ENCODE data around the gene ATP13A4.

ATP13A4 gene

DNA sequence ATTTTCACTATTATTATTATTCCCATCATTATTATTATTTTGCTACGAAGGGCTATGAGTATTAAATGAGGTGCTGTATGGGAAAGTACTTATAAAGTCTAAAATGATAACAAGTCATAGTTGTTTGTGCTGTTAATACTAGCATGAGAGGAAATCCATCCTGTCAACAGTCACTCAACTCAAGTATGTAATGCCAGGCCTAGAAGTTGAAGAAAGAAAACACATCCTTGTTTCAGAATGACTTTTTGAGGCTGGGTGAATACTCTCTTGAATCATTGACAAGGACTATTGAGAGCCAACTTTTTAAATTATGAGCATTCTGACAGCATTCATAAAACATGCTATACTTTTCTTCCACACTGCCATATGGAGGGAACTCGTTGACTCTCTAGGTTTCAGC is 115.3 kb downstream of the ATP13A4 start:
- no peaks in the 10 kb centered on the region for H3K9me3 ChIP-seq (ENCODE audit: control insufficient read depth in 1 of 2, low read length in 2 of 2)
- no peak overlapping the region for H3K4me3 ChIP-seq (ENCODE audit: low read depth in 1 of 2, low read length in 2 of 2)
- no peaks in the 10 kb centered on the region for H3K27me3 ChIP-seq (ENCODE audit: low read depth, low read length)

DNA sequence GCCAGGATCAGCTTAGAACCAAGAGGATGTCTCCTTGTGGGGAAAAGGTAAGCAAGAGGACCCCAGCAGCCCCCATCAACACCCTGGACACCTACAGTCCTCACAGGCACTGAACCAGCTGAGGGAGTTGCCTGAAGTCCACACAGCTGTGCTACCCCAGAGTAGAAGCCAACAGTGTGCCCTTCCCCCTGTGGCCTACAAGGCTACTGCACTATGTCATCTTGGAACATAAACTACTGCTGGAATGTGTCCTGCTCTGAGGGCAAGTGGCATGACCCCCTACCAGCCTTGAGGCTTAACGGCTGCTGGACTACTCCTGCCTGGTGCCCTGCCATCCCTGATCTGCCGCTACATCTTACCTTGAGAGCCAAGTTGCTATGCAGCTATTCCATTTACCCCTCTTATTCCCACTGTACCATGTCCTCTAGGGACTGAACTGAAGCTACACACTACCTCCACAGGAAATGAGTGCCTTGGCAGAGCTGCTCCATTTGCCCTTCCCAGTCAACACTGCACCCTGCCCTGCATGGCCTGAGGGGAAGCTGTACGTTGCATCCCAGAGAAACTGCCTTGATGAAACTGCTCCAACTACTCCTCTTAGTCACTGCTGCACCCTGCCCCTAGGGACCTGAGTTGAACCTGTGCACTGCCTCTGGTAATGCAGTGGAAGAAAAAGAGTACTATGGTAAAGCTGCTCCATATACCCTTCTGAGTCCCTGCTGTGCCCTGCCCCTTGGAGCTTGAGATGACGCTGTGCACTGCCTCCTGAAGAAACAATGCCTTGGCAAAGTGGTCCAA is 135.9 kb downstream of the ATP13A4 start:
- Histone ChIP-seq H3K4me1 (ENCODE audit: control insufficient read depth in 1 of 2, insufficient read depth in 2 of 2, low read length in 2 of 2) (no peaks in the 10 kb centered on the region), H3K27me3 (ENCODE audit: low read depth, low read length) (no peaks in the 10 kb centered on the region), H3K9me3 (ENCODE audit: control insufficient read depth in 1 of 2, low read length in 2 of 2) (peaks cover 4 to 26% of the 10 kb centered on the region in 2 donors), H3K4me3 (ENCODE audit: low read depth in 1 of 2, low read length in 2 of 2) (no peak overlapping the region), H3K36me3 (ENCODE audit: control insufficient read depth in 1 of 2, insufficient read depth in 2 of 2, low read length in 2 of 2) (no peaks in the 10 kb centered on the region), H3K27ac (ENCODE audit: low read length) (no peak overlapping the region)

More for the DNA sequence above, 115.3 kb downstream of the ATP13A4 start:
- no peak overlapping the region for H3K27ac ChIP-seq (ENCODE audit: low read length)
- H3K4me1 ChIP-seq (ENCODE audit: control insufficient read depth in 1 of 2, insufficient read depth in 2 of 2, low read length in 2 of 2), result no peaks in the 10 kb centered on the region
- H3K36me3 ChIP-seq (ENCODE audit: control insufficient read depth in 1 of 2, insufficient read depth in 2 of 2, low read length in 2 of 2), result no peaks in the 10 kb centered on the region

DNA sequence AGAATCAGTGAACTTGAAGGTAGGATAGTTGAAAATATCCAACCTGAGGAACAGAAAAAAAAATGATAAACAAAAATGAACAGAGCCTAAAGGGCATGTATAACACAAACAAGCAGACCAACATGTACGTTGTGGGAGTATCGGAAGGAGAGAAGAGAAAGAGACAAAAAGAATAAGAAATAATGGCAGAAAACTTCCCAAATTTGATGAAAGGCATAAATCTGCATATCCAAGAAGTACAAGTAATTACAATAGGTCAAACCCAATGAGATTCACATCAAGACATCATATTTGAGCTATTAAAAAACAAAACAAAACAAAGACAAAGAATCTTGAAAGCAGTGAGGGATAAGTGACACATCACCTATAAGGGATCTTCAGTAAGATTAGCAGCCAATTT is 138.1 kb downstream of the ATP13A4 start:
- H3K4me3 ChIP-seq (ENCODE audit: low read depth in 1 of 2, low read length in 2 of 2), result no peak overlapping the region
- H3K9me3 ChIP-seq (ENCODE audit: control insufficient read depth in 1 of 2, low read length in 2 of 2), result peaks cover 4 to 23% of the 10 kb centered on the region in 2 donors
- H3K27ac ChIP-seq (ENCODE audit: low read length), result no peak overlapping the region
- H3K27me3 ChIP-seq (ENCODE audit: low read depth, low read length), result no peaks in the 10 kb centered on the region
- H3K4me1 ChIP-seq (ENCODE audit: control insufficient read depth in 1 of 2, insufficient read depth in 2 of 2, low read length in 2 of 2), result no peaks in the 10 kb centered on the region
- H3K36me3 ChIP-seq (ENCODE audit: control insufficient read depth in 1 of 2, insufficient read depth in 2 of 2, low read length in 2 of 2), result no peaks in the 10 kb centered on the region

DNA sequence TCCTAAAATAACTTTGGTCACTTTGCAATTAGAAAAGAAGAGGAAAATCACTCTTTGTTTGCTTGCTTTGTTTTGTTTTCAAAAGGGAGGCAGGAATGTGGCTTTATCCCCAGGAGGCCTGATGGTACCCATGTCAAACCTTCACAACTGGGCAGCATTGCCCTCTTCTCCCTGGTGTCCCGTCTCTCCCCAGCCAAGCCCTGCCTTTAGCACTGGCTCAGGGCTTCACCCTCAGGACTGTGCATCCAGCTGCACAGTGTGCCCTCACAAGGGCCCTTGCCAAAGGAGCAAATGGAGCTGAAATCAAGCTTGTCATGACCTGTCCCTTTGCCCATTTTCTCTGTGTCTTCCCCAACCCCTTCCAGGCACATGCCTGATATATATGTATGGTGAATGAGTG is 147.0 kb downstream of the ATP13A4 start:
- no peaks in the 10 kb centered on the region for H3K27me3 ChIP-seq (ENCODE audit: low read depth, low read length)
- H3K4me3 ChIP-seq (ENCODE audit: low read depth in 1 of 2, low read length in 2 of 2), result no peak overlapping the region
- no peak overlapping the region for H3K27ac ChIP-seq (ENCODE audit: low read length)
- H3K4me1 ChIP-seq (ENCODE audit: control insufficient read depth in 1 of 2, insufficient read depth in 2 of 2, low read length in 2 of 2), result no peaks in the 10 kb centered on the region
- H3K9me3 ChIP-seq (ENCODE audit: control insufficient read depth in 1 of 2, low read length in 2 of 2), result no peaks in the 10 kb centered on the region
- H3K36me3 ChIP-seq (ENCODE audit: control insufficient read depth in 1 of 2, insufficient read depth in 2 of 2, low read length in 2 of 2), result no peaks in the 10 kb centered on the region

DNA sequence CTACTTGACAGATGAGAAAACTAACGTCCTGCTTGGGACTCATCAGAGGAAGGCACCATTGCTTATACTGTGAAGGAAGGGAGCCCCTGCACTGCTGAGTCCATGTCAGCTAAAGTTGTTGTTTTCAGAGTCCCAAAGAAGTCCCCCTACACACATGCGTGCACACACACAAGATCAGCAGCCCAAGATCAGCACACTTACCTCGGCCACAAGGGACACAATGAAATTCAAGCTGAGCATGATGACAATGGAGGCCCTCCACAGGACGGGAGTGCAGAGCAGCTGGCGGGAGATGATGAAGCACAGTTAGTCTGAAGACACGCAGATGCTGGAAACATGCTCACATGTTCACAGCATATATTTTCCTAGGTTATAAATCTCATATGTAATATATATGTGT is 147.6 kb downstream of the ATP13A4 start:
- no peaks in the 10 kb centered on the region for H3K27me3 ChIP-seq (ENCODE audit: low read depth, low read length)
- no peaks in the 10 kb centered on the region for H3K36me3 ChIP-seq (ENCODE audit: control insufficient read depth in 1 of 2, insufficient read depth in 2 of 2, low read length in 2 of 2)
- H3K9me3 ChIP-seq (ENCODE audit: control insufficient read depth in 1 of 2, low read length in 2 of 2), result no peaks in the 10 kb centered on the region
- H3K27ac ChIP-seq (ENCODE audit: low read length), result no peak overlapping the region
- no peak overlapping the region for H3K4me3 ChIP-seq (ENCODE audit: low read depth in 1 of 2, low read length in 2 of 2)
- no peaks in the 10 kb centered on the region for H3K4me1 ChIP-seq (ENCODE audit: control insufficient read depth in 1 of 2, insufficient read depth in 2 of 2, low read length in 2 of 2)

DNA sequence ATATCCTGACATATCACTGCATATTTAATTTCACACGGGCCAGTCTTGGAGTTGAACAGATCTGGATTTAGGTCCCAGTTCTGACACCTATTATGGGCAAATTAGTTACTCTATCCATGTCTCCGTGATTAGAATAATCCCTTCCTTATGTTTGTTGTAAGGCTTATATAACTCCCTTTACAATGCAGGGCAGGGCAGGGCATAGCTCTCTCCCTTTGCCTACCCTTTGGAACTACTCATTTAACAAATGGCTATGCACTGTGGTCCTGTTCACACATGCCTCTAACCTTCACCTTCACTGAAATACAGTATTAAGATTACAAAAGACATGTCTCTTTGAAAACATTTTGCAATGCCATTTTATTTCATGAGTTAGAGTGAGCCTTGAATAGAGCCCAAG is 151.4 kb downstream of the ATP13A4 start:
- no peak overlapping the region for H3K27ac ChIP-seq (ENCODE audit: low read length)
- no peaks in the 10 kb centered on the region for H3K27me3 ChIP-seq (ENCODE audit: low read depth, low read length)
- no peak overlapping the region for H3K4me3 ChIP-seq (ENCODE audit: low read depth in 1 of 2, low read length in 2 of 2)
- no peaks in the 10 kb centered on the region for H3K9me3 ChIP-seq (ENCODE audit: control insufficient read depth in 1 of 2, low read length in 2 of 2)
- no peaks in the 10 kb centered on the region for H3K36me3 ChIP-seq (ENCODE audit: control insufficient read depth in 1 of 2, insufficient read depth in 2 of 2, low read length in 2 of 2)
- H3K4me1 ChIP-seq (ENCODE audit: control insufficient read depth in 1 of 2, insufficient read depth in 2 of 2, low read length in 2 of 2), result no peaks in the 10 kb centered on the region

DNA sequence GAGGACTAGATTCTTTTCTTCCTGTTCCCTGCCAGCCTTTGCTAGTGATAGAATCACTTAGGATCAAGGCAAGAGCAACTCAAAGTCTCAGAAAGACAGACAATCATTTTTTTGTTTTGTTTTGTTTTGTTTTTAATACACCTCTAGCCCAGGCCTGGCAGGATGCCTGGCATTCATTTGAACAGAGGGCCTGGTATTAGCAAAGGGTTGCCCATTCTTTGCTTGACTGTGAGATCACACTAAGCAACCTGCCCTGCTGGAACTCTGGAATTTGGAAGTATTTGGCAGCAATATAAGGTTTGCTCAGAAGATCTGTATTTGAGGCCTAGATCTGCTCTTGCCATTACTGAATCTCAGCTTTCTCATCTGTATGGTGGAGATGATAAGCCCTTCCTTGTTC is 154.4 kb downstream of the ATP13A4 start:
- Histone ChIP-seq H3K4me1 (ENCODE audit: control insufficient read depth in 1 of 2, insufficient read depth in 2 of 2, low read length in 2 of 2) (no peaks in the 10 kb centered on the region), H3K9me3 (ENCODE audit: control insufficient read depth in 1 of 2, low read length in 2 of 2) (no peaks in the 10 kb centered on the region), H3K27me3 (ENCODE audit: low read depth, low read length) (no peaks in the 10 kb centered on the region), H3K4me3 (ENCODE audit: low read depth in 1 of 2, low read length in 2 of 2) (no peak overlapping the region), H3K27ac (ENCODE audit: low read length) (no peak overlapping the region), H3K36me3 (ENCODE audit: control insufficient read depth in 1 of 2, insufficient read depth in 2 of 2, low read length in 2 of 2) (no peaks in the 10 kb centered on the region)

DNA sequence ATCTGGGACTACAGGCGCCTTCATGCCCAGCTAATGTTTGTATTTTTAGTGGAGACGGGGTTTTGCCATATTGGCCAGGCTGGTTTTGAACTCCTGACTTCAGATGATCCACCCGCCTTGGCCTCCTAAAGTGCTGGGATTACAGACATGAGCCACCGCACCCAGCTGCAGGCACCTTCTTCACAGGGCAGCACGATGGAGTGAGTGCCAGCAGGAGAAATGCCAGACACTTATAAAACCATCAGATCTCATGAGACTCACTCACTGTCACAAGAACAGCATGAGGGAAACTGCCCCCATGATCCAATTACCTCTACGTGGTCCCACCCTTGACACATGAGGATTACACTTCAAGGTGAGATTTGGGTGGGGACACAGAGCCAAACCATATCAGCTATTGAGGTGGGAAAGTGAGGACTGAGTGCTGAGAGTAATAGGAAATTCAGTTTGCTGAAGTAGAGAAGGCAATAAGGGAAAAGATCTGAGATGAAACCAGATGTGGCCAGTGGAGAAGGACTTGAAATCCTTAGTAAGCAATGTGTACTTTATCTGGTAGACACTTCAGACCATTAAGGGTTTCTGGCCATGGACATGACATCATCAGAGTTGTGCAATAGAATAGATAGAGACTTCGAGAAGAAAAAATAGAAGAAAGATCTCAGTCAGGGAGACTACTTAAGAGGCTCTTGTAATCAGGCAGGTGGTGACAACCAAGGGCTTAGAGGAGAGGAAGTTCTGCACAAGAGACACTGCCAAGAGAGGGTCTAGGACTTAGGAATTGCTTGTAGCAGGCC is 158.0 kb downstream of the ATP13A4 start:
- Histone ChIP-seq H3K27ac (ENCODE audit: low read length) (no peak overlapping the region), H3K9me3 (ENCODE audit: control insufficient read depth in 1 of 2, low read length in 2 of 2) (no peaks in the 10 kb centered on the region), H3K36me3 (ENCODE audit: control insufficient read depth in 1 of 2, insufficient read depth in 2 of 2, low read length in 2 of 2) (no peaks in the 10 kb centered on the region), H3K4me3 (ENCODE audit: low read depth in 1 of 2, low read length in 2 of 2) (no peak overlapping the region), H3K4me1 (ENCODE audit: control insufficient read depth in 1 of 2, insufficient read depth in 2 of 2, low read length in 2 of 2) (no peaks in the 10 kb centered on the region), H3K27me3 (ENCODE audit: low read depth, low read length) (no peaks in the 10 kb centered on the region)

DNA sequence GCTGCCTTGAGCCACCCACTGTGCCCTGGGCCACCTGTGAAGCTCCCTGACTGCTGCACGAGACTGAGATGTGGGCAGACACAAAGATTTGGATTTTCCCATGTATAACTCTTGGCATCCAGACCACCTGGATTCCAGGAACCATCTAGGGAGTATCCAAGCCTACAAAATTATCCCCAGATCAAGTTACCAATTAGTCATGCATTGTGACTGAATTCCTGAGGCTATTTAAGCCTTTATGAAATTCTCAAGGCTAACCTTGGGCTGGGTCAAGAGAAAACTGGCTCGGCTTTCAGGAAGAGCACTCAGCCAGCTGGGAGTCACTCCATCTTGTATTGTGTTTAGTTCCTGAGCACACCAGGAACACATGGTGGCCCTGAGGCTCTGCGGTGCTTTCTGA is 162.8 kb downstream of the ATP13A4 start:
- no peaks in the 10 kb centered on the region for H3K4me1 ChIP-seq (ENCODE audit: control insufficient read depth in 1 of 2, insufficient read depth in 2 of 2, low read length in 2 of 2)
- no peaks in the 10 kb centered on the region for H3K9me3 ChIP-seq (ENCODE audit: control insufficient read depth in 1 of 2, low read length in 2 of 2)
- H3K27me3 ChIP-seq (ENCODE audit: low read depth, low read length), result no peaks in the 10 kb centered on the region
- no peak overlapping the region for H3K4me3 ChIP-seq (ENCODE audit: low read depth in 1 of 2, low read length in 2 of 2)
- H3K36me3 ChIP-seq (ENCODE audit: control insufficient read depth in 1 of 2, insufficient read depth in 2 of 2, low read length in 2 of 2), result no peaks in the 10 kb centered on the region
- H3K27ac ChIP-seq (ENCODE audit: low read length), result no peak overlapping the region

DNA sequence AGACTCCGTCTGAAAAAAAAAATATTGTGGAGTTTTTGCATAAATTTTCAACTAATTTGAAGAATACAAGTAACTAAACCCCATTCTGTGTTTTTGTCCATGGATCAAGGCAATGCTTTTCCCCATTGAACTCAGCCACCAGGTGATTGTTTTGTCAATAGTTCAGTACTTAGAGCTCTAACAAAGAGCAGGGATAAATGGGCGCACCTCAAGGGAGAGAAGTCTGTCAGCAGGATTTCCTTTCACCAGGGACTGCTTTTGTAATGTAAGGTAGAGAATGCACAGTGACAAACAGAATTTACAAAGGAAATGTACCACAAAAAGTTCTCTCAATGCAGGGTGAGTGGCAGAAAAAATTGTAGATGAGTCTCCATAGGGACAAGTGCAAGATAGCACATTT is 165.4 kb downstream of the ATP13A4 start:
- H3K4me1 ChIP-seq (ENCODE audit: control insufficient read depth in 1 of 2, insufficient read depth in 2 of 2, low read length in 2 of 2), result no peaks in the 10 kb centered on the region
- H3K27ac ChIP-seq (ENCODE audit: low read length), result no peak overlapping the region
- no peak overlapping the region for H3K4me3 ChIP-seq (ENCODE audit: low read depth in 1 of 2, low read length in 2 of 2)
- H3K27me3 ChIP-seq (ENCODE audit: low read depth, low read length), result no peaks in the 10 kb centered on the region
- no peaks in the 10 kb centered on the region for H3K9me3 ChIP-seq (ENCODE audit: control insufficient read depth in 1 of 2, low read length in 2 of 2)
- no peaks in the 10 kb centered on the region for H3K36me3 ChIP-seq (ENCODE audit: control insufficient read depth in 1 of 2, insufficient read depth in 2 of 2, low read length in 2 of 2)

DNA sequence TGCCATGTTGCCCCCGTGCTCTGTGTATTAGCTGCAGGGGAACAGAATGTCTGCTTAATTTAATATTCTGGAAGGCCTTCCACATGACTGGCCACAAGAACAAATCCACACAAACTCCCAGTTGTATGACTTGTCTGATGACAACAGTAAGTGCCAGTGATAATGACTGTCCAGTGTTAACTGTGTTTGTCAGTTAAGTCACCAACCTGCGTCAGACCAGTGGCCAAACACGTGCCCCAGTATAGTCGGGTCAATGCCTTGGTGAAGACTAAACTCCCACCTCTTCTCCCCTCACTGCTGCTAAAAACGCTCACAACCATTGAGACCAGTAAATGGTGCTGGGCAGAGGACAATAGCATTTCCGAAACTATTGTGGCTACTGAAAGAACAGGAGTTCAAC is 166.3 kb downstream of the ATP13A4 start:
- H3K27ac ChIP-seq (ENCODE audit: low read length), result no peak overlapping the region
- H3K27me3 ChIP-seq (ENCODE audit: low read depth, low read length), result no peaks in the 10 kb centered on the region
- no peak overlapping the region for H3K4me3 ChIP-seq (ENCODE audit: low read depth in 1 of 2, low read length in 2 of 2)
- no peaks in the 10 kb centered on the region for H3K36me3 ChIP-seq (ENCODE audit: control insufficient read depth in 1 of 2, insufficient read depth in 2 of 2, low read length in 2 of 2)
- no peaks in the 10 kb centered on the region for H3K9me3 ChIP-seq (ENCODE audit: control insufficient read depth in 1 of 2, low read length in 2 of 2)
- H3K4me1 ChIP-seq (ENCODE audit: control insufficient read depth in 1 of 2, insufficient read depth in 2 of 2, low read length in 2 of 2), result no peaks in the 10 kb centered on the region
